Smooth muscle cell of the brain vasculature (primary cell): Measurements from ENCODE around the gene KCNC2.

ENCODE experiments used
- DNase-seq: peaks from one replicate; pipeline ENCODE4 v3.0.0-alpha.2; 2012; ENCODE audit warnings: low read depth, low spot score

KCNC2 gene

DNA sequence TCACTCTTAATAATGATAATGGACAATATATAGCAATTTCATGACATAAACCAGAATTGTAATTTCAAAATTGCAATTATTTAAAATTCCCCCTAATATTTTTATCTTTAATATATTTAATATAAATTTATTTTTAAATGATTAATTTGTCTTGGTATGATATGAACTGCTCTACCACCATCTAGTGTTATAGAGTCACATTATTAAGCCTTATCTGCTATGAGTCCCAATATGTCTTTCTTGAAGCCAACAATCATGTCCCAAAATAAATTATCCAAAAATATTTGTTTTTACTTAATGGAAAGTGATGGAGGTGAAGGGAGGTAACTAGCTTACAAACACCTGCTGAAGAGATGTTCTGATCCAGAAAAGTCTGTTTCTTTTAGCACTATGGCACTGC is 151.4 kb downstream of the KCNC2 start:
- DNase-seq, result no peak

DNA sequence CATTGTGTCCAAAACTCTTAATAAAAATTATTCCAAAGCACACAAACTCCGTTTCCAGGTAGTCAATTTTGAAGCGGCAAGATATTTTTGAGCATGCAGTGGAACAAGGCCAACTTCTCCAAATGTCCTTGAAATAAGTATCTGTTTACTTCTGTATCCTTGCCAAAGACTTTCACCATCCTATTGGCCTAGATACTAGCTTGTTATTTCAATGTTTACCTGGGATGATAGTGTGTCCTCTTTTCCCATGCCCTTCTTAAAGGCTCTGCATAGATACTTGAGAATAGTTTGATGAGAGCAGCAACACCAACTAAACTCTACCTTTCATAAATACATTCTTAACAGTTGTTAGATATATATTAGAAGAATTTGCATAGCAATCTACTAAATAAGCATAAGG is 160.9 kb downstream of the KCNC2 start:
- no peak for DNase-seq

DNA sequence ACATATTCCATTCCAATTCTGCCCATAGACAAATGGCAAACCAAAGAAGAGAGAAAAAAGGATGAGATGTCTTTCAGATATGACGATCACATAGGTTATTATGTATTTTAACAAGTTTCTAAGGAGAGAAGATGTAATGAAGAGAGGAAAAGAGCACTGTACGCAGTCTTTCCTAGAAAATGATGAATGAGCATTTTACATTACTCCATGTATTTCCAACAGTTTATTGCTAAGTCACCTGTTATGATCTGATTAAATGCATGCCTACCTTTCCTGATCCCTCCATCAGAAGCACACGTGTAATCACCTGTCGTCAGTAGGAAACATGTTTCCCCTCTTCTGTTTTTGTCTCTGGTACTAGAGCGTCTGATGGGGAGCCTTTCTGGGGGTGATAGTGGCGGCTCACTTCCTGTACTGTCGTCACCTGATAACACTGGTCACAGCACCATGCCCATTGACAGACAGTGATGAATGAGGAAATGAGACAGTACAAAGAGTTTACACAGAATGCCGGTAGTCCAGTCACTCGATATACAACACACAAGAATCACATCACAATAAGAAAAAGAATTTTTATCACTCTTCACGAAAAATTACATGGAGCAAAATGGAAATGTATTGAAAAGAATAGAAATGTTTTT is 161.6 kb downstream of the KCNC2 start:
- no peak for DNase-seq

DNA sequence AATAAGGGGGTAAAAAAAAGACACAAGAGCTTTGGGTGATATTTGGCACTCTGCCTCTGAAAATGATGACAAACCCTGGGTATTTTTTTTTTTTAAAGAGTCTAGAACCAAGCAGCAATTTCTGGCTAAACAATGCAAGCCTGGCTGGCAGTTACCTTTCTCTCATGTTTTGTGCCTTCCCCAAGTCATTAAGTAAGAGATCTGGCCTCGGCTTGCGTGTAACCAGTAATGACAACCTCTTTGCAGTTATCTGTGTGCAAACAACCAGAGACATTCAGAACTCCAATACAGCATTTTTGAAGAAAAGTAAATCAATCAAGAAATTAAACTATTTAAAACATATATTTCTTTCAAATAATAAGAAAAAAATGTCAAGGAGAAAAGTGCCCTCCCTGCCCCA is 167.5 kb downstream of the KCNC2 start:
- DNase-seq, result no peak

DNA sequence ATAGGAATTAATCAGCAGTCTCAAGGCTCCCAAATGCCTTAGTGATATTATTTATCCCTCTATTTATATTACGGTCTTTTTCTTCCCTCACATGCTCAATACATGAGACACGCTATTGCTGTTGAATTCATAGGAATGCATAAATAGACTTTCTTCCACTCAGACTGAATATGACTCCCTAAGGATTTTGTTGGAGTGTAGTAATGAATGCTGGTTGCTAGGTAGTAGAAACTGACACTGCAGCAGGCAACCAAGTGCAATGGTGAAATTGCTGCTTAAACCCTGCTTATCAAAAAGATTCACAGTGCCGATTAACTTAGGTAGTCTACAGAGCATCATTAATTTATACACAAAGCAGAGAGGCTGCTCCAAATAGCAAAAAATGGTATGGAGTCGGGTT is 168.2 kb downstream of the KCNC2 start:
- DNase-seq, result no peak

DNA sequence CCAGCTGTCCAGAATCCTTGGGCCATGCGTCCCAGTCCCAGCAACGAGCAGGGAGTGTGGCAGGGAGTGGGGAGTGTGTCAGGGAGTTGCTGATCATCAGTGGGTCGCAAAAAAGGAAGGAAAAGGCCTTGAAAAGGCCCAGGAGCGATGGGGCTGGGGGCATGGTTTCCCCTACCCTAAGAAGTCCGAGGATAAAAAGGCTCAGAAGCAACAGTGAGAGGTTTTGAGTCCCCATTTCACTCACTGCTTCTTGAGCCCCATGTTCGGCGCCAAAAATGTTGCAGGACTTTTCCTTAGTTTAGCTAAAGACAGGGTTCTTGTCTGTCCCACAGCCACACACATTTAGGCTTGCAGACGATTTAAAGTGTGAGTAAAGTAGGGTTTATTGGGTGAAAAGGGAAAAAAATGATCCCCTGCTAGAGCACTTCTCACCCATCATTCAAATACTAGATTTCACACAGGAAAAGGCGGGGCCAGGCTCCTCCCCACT is 189.5 kb downstream of the KCNC2 start:
- no peak for DNase-seq

- DNase-seq, result no peak
Measured at GRCh38 chr12:75011120-75011519, 198.5 kb downstream of the KCNC2 start.

DNA sequence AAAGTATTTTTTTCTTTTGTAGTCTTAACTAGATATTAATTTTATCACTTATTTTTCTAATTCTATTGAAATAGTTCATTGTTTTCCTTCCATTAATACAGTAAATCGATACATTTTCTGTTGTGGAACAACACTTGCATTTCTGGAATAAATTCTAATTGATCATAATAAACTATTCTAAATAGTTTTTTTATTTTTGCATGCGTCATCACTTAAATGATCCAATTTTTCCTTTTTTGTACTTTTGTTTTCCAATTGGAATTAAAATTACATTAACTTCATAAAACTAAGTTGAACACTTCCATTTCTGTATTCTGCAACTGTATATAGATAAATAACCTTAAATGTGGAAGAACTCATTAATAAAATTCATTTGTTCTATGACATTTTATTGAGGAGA is 202.5 kb downstream of the KCNC2 start:
- no peak for DNase-seq

DNA sequence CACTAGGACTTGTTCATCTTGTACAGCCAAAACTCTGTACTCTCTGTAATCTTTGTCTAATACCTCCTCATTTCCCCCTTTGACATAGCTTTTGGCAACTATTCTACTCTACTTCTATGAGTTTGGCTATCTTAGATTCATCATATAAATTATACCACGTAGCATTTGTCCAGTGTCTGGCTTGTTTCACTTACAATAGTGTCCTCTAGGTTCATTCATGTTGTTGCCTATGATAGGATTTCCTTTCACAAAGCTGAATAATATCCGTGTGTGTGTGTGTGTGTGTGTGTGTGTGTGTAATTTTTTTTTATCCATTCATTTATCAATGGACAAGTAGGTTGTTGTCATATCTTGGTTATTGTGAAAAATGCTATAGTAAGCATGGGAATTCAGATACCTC is 209.5 kb downstream of the KCNC2 start:
- DNase-seq, result no peak

DNA sequence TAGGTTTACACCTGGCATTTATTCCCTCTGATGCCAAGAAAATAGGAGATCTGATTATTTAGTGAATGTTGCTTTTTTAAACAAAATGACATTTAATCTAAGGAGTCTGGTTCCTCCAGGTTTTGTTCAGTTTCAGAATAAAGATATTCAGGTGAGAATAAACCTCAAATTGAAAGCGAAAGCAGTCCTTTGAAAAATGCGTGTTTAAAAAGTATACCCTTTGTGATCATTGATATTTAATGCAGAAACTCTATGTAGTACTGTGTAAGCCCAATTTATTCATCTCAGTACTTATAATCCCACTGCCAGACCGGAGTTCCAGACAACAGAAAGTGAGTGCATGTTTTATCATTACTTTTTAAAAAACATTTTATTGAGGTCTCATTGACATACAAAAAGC is 210.2 kb downstream of the KCNC2 start:
- no peak for DNase-seq
